NT2/D1 (cell line): Measurements from ENCODE around the gene NR2E1.

Source experiments
- DNase-seq: peaks from one replicate; pipeline ENCODE4 v3.0.0-alpha.2; 2011; ENCODE audit warnings: low read depth, low spot score
- H3K27me3 ChIP-seq: 2 replicates; pipeline ENCODE4 v1.6.0; 2011; ENCODE audit warnings: mild to moderate bottlenecking; ENCODE audit not compliant: insufficient read length, insufficient read depth
- H3K36me3 ChIP-seq: 2 replicates; pipeline ENCODE4 v1.6.1; 2011; ENCODE audit warnings: mild to moderate bottlenecking, low read length, mixed read lengths; ENCODE audit not compliant: insufficient read depth, insufficient read length
- H3K4me1 ChIP-seq: 2 replicates; pipeline ENCODE4 v1.5.1; 2011; ENCODE audit not compliant: insufficient read depth, insufficient read length
- H3K4me3 ChIP-seq: 2 replicates; pipeline ENCODE4 v1.5.1; 2011; ENCODE audit warnings: low read depth; ENCODE audit not compliant: insufficient read length
- H3K9ac ChIP-seq: 2 replicates; pipeline ENCODE4 v1.6.0; 2011; ENCODE audit warnings: low read depth; ENCODE audit not compliant: insufficient read length
- H3K9me3 ChIP-seq: 2 replicates; pipeline ENCODE4 v1.5.1; 2011; ENCODE audit warnings: mild to moderate bottlenecking, low read length; ENCODE audit not compliant: insufficient read depth
- SUZ12 ChIP-seq: IDR thresholded peaks from 2 replicates; pipeline ENCODE4 v1.6.1; 2011; ENCODE audit not compliant: insufficient read length, insufficient read depth; ENCODE audit errors: extremely low read depth
- YY1 ChIP-seq: IDR thresholded peaks from 2 replicates; pipeline ENCODE4 v1.6.1; 2011; ENCODE audit not compliant: insufficient read length, insufficient read depth
- ZNF274 ChIP-seq: IDR thresholded peaks from 2 replicates; pipeline ENCODE4 v1.6.1; 2011; ENCODE audit warnings: mild to moderate bottlenecking, low read depth, low read length

Gene NR2E1

DNA sequence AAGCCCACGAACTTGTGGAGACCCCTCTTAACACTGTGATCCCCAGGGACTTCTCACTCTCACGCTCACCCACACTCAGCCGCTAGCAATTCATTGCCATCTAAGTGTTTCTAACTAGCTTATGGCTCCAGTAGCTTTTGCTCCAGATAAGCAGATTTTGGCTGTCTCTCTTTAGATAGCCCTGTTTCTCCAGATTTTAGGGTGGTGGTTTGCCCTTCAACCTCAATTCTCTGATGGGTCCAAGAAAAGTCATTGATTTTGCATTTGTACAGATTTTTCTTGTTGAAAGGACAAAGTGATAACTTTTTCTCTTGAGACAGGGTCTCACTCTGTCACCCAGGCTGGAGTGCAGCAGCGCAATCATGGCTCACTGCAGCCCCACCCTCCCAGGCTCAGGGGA is 41.2 kb downstream of the NR2E1 start:
- no peaks in the 10 kb centered on the region for H3K4me1 ChIP-seq
- no peak for DNase-seq
- TF ChIP-seq ZNF274 (no peak), YY1 (no peak), SUZ12 (no peak)
- peaks cover 19% of the 10 kb centered on the region for H3K36me3 ChIP-seq
- H3K9me3 ChIP-seq: no peaks in the 10 kb centered on the region
- no peaks in the 10 kb centered on the region for H3K27me3 ChIP-seq
- H3K9ac ChIP-seq: no peak overlapping the region
- H3K4me3 ChIP-seq: no peak overlapping the region

DNA sequence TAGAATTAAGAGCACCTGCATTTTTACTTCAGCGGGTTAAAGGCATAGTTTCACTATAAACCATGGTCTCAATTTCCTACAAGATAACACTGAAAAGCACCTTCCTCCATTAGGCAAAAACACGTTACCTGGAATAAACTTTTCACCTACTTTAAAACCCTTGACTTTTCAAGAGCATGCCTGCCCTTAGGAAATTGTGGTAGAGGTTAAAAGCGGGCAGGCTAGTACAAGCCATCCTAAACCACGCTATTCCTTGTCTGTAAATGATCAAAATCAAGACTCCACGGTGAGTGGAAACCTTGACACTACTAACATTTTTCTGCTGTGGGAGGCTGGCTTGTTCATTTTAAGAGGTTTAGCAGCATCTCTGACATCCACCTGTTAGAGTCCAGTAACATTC is 43.9 kb downstream of the NR2E1 start:
- Histone ChIP-seq H3K36me3 (peaks cover 20% of the 10 kb centered on the region), H3K4me1 (no peaks in the 10 kb centered on the region), H3K9ac (no peak overlapping the region), H3K9me3 (no peaks in the 10 kb centered on the region), H3K4me3 (no peak overlapping the region), H3K27me3 (no peaks in the 10 kb centered on the region)
- no peak for TF ChIP-seq YY1
- TF ChIP-seq SUZ12: no peak
- TF ChIP-seq ZNF274: no peak
- DNase-seq: no peak

- Histone ChIP-seq H3K9me3 (no peaks in the 10 kb centered on the region), H3K9ac (no peak overlapping the region), H3K27me3 (no peaks in the 10 kb centered on the region), H3K36me3 (peaks cover 22% of the 10 kb centered on the region), H3K4me3 (no peak overlapping the region), H3K4me1 (no peaks in the 10 kb centered on the region)
- TF ChIP-seq SUZ12 (no peak), YY1 (no peak), ZNF274 (no peak)
- DNase-seq: no peak
Measured at GRCh38 chr6:108210556-108210955, 44.7 kb downstream of the NR2E1 start.

GRCh38 chr6:108211671-108212070 is 45.8 kb downstream of the NR2E1 start:
- DNase-seq: no peak
- H3K4me3 ChIP-seq: no peak overlapping the region
- TF ChIP-seq ZNF274 (no peak), YY1 (no peak), SUZ12 (no peak)

DNA sequence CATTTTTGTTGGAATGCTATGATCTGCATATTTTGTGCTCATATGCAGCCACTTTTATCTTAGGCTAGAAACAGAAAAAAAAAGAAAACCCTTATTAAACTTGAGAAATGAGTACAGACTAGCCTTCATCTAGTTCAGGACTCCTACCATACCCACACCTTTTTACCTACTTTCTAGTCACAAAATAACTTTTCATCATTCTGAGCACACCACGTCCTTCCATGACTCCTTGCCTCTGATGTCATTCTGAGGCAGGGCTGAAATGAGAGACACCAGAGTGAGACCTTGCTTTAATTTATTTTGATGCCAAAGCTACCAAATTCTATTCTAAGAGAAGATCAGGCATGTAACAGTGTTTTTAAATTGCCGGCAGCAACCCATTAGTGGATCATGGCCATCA is 56.2 kb downstream of the NR2E1 start:
- H3K36me3 ChIP-seq: peaks cover 15% of the 10 kb centered on the region
- no peak overlapping the region for H3K4me3 ChIP-seq
- TF ChIP-seq YY1: no peak
- TF ChIP-seq SUZ12: no peak
- TF ChIP-seq ZNF274: no peak
- no peak overlapping the region for H3K9ac ChIP-seq
- no peaks in the 10 kb centered on the region for H3K4me1 ChIP-seq
- no peak for DNase-seq
- no peaks in the 10 kb centered on the region for H3K27me3 ChIP-seq
- H3K9me3 ChIP-seq: no peaks in the 10 kb centered on the region

More at GRCh38 chr6:108211671-108212070, 45.8 kb downstream of the NR2E1 start:
- H3K27me3 ChIP-seq: no peaks in the 10 kb centered on the region
- H3K4me1 ChIP-seq: no peaks in the 10 kb centered on the region
- no peak overlapping the region for H3K9ac ChIP-seq
- H3K36me3 ChIP-seq: peaks cover 30% of the 10 kb centered on the region
- H3K9me3 ChIP-seq: no peaks in the 10 kb centered on the region

- no peak overlapping the region for H3K9ac ChIP-seq
- DNase-seq: no peak
Measured at GRCh38 chr6:108222504-108222903, 56.7 kb downstream of the NR2E1 start.

GRCh38 chr6:108227290-108227689 is 61.5 kb downstream of the NR2E1 start:
- Histone ChIP-seq H3K9me3 (no peaks in the 10 kb centered on the region), H3K9ac (no peak overlapping the region), H3K27me3 (no peaks in the 10 kb centered on the region), H3K36me3 (peaks cover 1% of the 10 kb centered on the region), H3K4me1 (no peaks in the 10 kb centered on the region), H3K4me3 (no peak overlapping the region)
- no peak for DNase-seq
- TF ChIP-seq ZNF274 (no peak), SUZ12 (no peak), YY1 (no peak)

More at GRCh38 chr6:108222504-108222903, 56.7 kb downstream of the NR2E1 start:
- no peaks in the 10 kb centered on the region for H3K27me3 ChIP-seq
- TF ChIP-seq YY1 (no peak), ZNF274 (no peak), SUZ12 (no peak)
- H3K36me3 ChIP-seq: peaks cover 15% of the 10 kb centered on the region
- no peaks in the 10 kb centered on the region for H3K4me1 ChIP-seq
- no peak overlapping the region for H3K4me3 ChIP-seq
- H3K9me3 ChIP-seq: no peaks in the 10 kb centered on the region
